Activated CD8-positive, alpha-beta memory T cell treated with anti-CD3 and anti-CD28 coated beads for 36 hours (primary cell): ENCODE results near the gene DIAPH3. TPM values are rescaled to one million over a fixed set of nuclear protein-coding genes. Genes with fewer than 3 reads are reported as not detected.

Experiments used
- CTCF ChIA-PET: fragments of 350-600 bp; sonication (Branson Sonifier 250); formaldehyde crosslinking; loops from one replicate; lab custom pipeline; 2021; ENCODE audit warnings: antibody characterized with exemption; lab: Charles Lee
- POLR2A ChIA-PET: fragments of 350-600 bp; sonication (Branson Sonifier 250); formaldehyde crosslinking; loops from one replicate; lab custom pipeline; 2021; ENCODE audit warnings: antibody characterized with exemption; lab: Charles Lee
- total RNA-seq, 2 experiments: library from RNA; stranded (reverse); gene quantifications; one replicate each; pipeline ENCODE4 v1.2.3, GENCODE V29; 2021

DIAPH3 gene
- total RNA-seq, 2 experiments from 2014 or later = 18.8 to 19.0 TPM

DNA sequence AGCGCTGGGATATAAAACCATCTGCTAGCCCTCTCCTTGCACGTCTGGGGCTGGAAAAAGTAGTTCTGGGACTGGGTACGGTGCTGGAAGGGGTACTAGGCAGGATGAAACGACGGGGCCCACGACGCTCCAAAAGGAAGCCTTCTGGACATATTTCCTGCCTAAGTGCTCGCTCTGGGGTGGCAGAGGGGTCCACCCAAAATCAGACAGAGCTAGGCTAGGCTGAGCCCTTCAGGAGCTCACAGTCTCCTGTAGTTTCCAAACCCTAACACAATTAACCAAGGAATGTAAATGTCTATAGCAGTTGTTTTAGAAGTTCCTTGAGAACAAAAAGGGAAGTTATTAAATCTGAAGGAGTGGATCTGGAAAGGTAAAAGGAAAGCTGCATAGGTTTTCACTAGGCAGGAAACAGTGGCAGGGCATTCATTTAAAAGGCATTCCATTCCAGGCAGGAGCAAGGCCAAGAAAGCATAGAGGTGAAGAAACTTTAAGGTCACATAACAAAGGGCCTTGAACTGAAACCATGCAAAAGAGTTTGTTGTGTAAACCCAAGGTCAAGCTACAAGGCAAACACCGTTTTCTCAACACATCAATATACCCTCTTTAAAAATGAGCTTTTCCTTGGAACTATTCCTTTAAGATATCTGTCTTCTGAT, 634 bp upstream of the DIAPH3 start:
- ChIA-PET CTCF (no interaction called here), POLR2A (interaction anchor here (0.6 kb wide), 2 partner anchors 30 to 31 kb away, joined by 3 to 4 read pairs; no protein-coding TSS in a partner anchor)

DNA sequence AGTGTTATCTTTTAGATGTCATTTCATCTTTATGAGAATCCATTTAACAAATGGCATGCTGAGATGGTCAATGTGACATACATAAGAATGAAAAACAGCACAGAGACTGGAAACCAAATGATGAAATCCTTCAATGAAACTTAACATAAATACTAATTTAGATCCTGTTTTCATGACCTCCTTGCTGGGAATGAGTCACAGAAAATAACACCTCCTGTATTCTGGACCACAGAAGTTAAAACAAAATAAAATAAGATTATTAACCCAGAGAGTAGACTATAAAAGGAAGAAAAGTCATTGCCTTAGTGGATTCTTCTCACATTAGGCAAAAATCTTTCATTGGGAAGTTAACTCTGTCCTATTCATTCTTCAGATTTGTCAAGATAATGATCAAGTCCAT, 1.6 kb downstream of the DIAPH3 start:
- ChIA-PET CTCF (no interaction called here), POLR2A (no interaction called here)

DNA sequence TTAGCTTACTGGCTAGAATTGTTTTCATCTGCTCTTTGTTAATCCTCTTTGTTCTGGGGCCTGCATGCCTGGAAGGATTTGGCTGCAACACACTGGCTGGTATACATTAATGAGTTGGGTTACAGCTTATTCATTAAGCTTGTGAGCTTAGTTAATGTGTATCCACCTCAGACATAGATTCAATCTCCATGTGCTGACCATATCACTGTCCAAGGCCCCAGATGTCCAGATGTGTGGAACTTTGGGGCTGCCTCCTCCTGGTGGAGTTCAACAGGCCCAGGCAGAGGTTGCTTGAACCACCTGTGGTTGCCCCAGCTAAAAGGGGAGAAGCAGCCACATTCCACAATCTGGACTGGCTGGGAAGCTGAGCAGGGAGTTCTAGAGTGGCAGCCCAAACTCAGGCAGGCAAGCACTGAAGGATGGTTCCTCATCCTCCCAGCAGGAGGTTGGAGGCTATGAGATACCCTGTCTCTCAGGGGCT, 5.4 kb downstream of the DIAPH3 start:
- CTCF ChIA-PET = no interaction called here
- POLR2A ChIA-PET = no interaction called here

DNA sequence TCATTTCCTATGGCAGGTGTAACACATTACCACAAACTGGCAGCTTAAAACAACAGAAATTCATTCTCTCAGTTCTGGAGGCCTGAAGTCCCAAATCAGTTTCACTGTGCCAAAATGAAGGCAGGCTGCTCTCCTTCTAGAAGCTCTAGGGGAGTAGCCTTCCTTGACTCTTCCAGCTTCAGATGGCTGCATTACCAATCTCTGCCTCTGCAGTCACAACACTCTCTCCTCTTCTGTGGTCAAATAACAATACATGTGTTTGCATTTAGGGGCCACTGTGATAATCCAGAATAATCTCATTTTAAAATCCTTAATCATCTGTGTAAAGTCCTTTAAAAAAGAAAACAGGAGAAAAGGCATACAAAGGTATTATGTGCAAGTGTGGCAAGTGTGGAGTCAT, 7.8 kb downstream of the DIAPH3 start:
- CTCF ChIA-PET = interaction anchor here (0.6 kb wide), 1 partner anchor 459 kb away, joined by 7 read pairs; no protein-coding TSS in a partner anchor

DNA sequence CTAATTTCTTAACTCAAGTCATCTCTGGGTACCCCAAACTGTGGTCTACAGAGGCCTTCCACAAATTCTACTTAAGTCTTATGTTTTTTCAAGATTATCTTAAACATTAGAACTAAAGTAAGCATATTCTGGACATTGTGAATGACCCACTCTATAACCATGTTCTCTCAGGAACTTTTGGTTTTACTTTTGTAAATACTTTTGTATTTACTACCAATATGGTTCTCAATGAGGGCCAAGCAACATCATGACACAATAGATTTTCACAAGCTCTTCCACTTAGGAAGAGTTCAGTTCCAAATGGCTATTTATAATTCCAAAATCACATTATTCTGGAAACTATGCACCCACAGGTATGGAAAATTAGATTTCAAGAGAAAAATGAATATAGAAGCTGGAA, 10.8 kb downstream of the DIAPH3 start:
- CTCF ChIA-PET = interaction anchor here (0.7 kb wide), 1 partner anchor 109 kb away, joined by 3 read pairs; no protein-coding TSS in a partner anchor
- POLR2A ChIA-PET = no interaction called here

More for the DNA sequence above, 7.8 kb downstream of the DIAPH3 start:
- POLR2A ChIA-PET = no interaction called here

DNA sequence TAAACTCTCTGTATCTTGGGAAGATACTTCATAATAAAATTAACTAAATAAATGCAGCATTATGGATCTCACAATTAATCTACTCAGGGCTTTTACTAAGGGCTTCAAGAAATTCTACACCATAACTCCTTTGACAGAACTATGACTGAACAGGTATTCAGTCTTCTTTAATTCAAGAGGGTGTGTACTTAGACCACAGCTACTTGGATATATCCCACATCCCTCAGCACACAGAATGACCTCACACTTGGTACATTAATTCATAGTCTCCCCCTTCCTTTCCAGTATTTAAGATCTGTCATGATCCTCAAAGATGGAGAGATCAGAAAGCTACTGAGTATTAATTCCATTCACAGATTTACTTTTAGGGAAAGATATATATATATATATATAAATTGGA, 11.6 kb downstream of the DIAPH3 start:
- CTCF ChIA-PET = interaction anchor here (0.7 kb wide), 1 partner anchor 110 kb away, joined by 3 read pairs; no protein-coding TSS in a partner anchor
- POLR2A ChIA-PET = no interaction called here

DNA sequence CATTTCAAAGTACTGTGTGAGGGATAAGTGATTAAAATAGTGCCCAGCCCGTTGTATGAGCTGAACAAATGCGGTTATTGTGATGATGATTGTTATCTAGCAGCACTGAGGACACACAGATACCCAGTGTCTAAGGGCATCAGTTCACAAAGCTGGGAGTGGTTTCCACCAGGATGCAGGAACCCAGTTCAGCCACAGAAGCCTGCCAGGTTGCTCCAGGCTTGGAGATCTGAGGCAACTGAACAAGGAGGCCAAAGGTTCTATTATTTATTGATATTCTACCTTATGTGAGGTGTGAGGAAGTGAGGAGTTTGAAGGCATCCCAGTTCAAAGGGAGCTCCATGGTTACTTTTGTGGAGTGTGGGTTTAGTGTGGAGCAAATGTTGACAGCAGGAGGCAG, 13.2 kb downstream of the DIAPH3 start:
- CTCF ChIA-PET = no interaction called here
- POLR2A ChIA-PET = interaction anchor here (0.7 kb wide), 1 partner anchor 15 kb away, joined by 5 read pairs; no protein-coding TSS in a partner anchor

DNA sequence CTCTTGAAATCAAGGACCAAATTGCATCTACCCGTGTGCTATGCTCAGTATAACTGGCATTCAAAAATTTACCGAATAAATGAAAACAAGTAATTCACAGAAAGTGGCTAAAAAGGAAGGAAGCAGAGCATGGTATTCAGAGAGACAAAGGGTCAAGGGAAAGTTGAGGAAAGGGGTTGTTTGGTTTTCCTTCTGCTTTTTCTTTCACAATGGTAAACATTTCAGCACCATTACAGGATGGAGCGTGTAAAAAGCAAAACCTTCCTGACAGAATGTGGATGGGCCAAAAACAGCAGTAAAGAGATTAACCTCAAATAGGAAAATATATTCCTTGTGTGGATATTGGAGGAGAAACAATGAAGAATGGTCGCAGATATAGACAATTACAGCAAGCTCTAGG, 14.8 kb downstream of the DIAPH3 start:
- CTCF ChIA-PET = no interaction called here
- POLR2A ChIA-PET = no interaction called here

DNA sequence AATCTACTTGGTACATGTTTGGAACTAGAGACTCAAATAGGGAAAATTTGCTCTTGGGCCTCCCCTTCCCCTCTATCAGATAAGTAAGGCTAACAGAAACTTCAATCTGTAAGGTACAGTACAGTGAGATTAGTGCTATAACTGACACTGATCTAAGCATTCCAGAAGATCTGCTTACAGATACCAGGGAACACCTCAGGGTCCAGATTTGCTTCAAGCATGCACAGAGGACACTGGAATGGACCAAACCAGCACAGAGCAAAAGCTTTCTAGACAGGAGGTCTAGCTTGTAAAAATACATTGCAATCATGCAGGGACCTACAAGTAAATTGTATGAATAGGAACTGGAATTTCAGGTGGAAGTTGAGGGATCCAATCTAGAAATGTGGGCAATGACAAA, 16.4 kb downstream of the DIAPH3 start:
- POLR2A ChIA-PET = no interaction called here
- CTCF ChIA-PET = no interaction called here

DNA sequence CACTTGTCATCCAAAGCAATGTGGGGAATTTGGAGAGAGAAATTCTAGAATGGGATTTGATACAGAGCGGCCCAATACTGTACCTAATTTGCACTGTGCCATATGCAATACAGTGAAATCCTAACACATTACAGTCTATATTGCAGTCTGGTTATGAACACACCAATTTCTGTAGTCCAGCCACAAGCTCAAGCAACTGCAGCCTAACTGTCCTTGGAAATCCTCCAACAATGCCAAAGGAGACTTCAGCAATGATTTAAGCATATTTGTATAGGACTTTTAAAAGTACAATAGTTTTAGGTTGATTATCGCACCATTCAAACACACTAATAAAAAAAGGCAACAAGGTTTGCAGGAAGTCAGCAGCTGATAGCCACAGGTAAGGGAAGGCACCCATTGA, 17.3 kb downstream of the DIAPH3 start:
- CTCF ChIA-PET = no interaction called here

DNA sequence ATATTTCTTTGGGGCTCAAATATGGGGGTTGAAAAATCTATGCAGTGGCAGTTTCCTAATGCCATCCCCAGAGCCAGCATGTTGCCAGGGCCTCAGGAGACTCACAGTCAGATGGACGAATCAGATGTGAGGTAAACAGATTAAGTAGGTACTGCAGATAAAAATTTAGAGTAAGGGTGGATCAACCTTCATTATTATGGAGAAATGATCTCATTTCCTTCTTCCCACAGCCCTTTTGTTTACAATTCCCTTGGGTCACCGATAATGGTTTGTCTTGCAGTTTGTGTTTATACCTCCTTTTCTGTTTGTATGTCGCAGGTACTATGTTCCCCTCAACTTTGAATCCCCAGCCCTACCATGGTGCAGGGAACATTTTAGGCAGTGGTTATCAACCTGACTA, 20.0 kb downstream of the DIAPH3 start:
- ChIA-PET POLR2A (no interaction called here), CTCF (no interaction called here)

More for the DNA sequence above, 17.3 kb downstream of the DIAPH3 start:
- POLR2A ChIA-PET = no interaction called here

DNA sequence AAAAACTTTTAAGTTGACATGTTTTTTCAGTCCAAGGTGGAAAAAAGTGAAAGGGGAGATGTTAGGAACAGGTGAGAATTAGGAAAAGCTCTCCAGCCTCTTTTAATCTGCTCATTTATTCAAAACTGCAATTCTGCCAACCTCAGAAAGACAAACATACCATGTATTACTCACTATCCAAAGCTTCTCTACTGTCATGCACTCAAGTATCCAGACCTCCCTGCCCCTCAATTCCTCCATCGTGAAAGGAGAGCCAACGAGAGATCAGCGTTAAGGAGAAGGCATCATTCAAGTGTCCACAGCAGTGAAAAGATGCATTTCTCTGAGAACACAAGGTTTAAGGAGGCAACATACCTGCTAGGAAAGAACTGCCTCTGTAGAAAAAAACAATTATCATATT, 24.5 kb downstream of the DIAPH3 start:
- ChIA-PET POLR2A (no interaction called here), CTCF (no interaction called here)

DNA sequence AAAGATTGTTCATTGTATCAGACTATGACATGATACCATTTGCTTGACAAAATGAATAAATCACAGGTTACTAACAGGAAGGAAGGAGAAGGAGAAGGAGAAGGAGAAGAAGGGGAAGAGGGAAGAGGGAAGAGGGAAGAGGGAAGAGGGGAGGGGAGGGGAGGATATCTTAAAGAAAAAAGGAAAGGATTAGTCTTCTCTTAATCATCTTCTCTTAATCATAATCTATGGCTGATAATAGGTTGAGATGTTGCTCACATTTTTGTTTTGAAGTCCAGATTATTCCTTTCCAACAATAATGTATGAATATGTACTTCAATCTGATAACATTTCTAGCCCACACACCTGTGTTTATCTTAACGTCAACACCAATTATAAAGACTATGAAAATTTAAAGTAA, 25.1 kb downstream of the DIAPH3 start:
- ChIA-PET CTCF (no interaction called here), POLR2A (no interaction called here)

DNA sequence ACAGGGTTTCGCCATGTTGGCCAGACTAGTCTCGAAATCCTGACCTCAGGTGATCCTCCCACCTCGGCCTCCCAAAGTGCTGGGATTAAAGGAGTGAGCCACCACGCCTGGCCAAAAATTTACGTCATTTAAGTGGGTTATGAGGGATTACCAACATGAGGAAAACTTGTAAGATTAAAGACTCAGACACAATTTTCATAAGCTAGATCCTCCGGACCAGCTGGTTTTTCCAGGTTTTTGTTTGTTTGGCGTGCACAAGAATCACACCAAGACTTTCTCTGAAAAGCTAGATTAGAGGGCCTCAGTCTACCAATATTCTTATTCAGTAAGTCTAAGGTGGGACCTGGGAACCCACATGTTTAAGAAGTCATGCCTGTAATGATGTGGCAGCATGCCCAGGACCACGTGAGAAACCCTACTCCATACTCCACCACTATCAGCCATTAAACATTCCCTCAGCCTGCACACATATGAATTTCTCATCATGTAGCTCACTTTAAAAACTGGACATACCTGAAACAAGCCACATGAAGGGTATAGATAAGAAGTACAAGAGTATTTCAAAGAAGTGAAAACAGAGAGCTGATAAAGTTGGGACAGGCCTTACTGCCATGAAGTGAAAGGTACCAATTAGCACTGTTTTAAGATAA, 25.7 kb downstream of the DIAPH3 start:
- CTCF ChIA-PET = no interaction called here

DNA sequence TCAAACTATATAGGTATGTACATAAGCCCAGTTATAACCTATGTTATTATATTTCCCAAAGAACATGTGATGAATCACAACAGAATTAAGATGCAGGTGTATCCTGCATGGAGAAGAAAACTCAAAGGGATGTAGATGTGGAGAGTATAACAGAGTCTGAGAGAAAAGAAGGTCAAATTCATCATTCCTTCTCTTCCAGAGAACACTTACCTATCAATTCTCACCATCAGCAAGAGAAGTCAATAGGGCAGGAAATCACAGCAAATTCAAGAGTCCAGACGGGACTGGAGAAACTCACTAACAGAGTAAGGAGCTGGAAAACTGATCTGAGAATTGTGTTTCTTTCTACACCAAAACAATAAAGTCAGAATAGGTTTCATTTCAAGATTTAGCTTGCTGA, 28.4 kb downstream of the DIAPH3 start:
- ChIA-PET CTCF (no interaction called here), POLR2A (no interaction called here)

More for the DNA sequence above, 25.7 kb downstream of the DIAPH3 start:
- POLR2A ChIA-PET = no interaction called here

DNA sequence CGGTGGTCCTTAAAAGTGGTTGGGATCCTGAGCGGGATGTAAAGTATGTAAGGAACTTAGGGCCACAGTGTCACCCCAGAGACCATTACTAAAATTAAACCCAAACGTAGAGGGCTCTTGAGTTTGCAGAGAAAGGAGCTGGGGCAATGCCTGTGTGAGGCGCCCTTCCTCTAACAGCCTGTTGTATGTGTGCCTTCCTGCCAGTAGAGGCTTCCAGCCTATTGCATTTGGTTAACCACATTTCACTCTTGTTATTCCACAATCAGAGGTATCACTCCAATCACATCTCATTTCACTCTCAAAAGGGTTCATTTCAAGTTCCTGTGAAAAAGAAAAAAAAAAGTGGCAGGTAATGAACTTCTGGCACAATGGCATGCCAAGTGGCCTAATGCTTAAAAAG, 29.4 kb downstream of the DIAPH3 start:
- POLR2A ChIA-PET = interaction anchor here (0.7 kb wide), 1 partner anchor 30 kb away, joined by 4 read pairs; no protein-coding TSS in a partner anchor

DNA sequence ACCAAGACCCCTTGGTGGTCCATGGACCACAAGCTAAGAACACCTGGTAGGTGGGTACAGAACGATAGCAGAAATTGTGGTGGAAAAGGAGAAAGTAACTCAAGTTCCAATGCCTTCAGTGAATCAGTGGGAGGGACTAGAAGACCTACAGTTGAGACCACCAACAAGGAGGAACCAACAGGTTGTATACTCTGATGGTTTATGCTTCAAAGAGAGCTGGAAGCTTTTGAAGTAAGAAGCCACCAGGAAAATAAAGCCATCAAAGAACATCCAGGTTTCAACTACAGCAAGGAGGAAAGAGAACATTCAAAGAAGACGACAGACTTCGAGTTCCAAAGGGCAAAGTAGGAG, 42.4 kb downstream of the DIAPH3 start:
- POLR2A ChIA-PET = no interaction called here
- CTCF ChIA-PET = no interaction called here

More for the DNA sequence above, 29.4 kb downstream of the DIAPH3 start:
- CTCF ChIA-PET = no interaction called here

DNA sequence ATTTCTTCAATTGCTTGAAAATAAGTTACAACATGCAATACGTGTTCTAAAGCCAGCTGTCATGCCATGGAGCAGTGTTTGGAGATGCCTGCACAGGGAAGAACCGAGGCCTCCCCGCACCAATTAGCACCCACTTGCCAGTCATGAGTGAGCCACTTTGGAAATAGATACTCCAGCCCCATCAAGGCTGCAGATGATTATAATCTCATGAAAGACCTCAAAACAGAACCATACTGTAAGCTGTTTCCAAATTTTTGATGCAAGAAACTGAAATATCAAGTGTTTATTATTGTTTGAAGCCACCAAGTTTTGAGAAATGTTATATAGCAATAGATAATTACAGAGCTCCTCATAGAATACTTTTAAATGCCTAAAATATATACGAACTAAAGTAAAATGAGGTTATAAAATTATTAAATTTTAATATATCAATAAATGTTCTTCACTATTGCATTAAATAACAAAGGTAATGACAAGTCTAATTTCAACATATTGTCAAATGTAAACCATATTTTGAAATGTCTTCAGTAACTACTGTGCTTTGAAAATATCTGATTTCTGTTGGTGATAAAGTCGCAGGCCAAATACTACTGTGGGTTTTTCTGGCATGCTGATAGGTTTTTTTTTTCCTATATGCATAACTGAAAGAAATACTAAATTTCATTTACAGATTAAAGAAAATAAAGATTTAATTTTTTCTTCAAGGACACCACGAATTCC, 43.0 kb downstream of the DIAPH3 start:
- ChIA-PET CTCF (no interaction called here), POLR2A (no interaction called here)

DNA sequence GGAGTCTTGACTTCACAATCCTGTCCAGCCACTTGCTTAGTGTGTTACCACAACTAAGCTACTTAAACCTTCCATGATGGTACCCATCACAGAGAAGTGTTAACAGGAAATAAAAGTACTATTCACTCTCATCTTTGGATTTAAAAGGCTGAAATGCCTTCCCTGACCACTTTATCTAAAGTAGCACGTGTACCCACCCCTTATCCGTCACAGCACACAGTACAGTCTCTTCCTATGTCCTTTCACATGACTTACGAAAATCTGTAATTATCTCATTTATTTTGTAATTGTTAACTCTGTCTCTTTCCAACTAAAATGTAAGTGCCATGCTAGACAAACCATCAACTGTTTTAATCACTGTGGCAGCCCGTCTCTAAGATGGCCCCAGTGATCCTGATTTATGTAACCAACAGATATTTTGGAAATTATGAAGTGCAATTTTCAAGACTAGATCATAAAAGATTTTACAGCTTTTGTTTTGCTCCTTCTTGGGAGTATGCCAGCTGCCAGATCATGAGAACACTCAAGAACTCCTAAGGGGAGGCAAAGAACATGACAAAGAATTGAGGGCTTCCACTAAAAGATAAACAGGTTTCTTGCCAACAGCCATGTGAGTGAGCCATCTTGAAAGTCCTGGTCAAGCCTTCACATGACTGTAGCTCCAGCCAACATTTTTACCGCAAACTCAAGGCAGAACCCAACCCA, 44.9 kb downstream of the DIAPH3 start:
- POLR2A ChIA-PET = no interaction called here
- CTCF ChIA-PET = no interaction called here
